Heart left ventricle (tissue), 16 donors: Measurements from ENCODE around the gene GCLC. TPM values are rescaled to one million over a fixed set of nuclear protein-coding genes. Genes with fewer than 3 reads are reported as not detected.

ENCODE experiments used
- ATAC-seq, 4 donors: fragments of 200-7000 bp; cut with Tn5 transposase; one replicate each; pipeline ENCODE4 v1.9.1; 2020 to 2022; ENCODE audit warnings: moderate library complexity in 4 of 4, mild to moderate bottlenecking in 3 of 4, moderate number of reproducible peaks in 1 of 4
- DNase-seq, 5 donors: peaks; one replicate each; pipeline ENCODE4 v3.0.0-alpha.2; 2020
- H3K27ac ChIP-seq, 12 donors: fragments of 200-600 bp; sonication (generic) in 4 of 12; one replicate each; pipeline versions ENCODE4 v1.5.0 to v1.8.0; 2016 to 2022; ENCODE audit warnings: mild to moderate bottlenecking in 2 of 12
- H3K27me3 ChIP-seq, 9 donors: fragments of 200-600 bp; sonication (generic) in 2 of 9; one replicate each; pipeline versions ENCODE4 v1.5.1 to v1.8.0; 2016 to 2022; ENCODE audit warnings: mild to moderate bottlenecking in 3 of 9
- H3K36me3 ChIP-seq, 9 donors: fragments of 200-600 bp; sonication (generic) in 2 of 9; one replicate each; pipeline versions ENCODE4 v1.5.0 to v1.8.0; 2018 to 2022; ENCODE audit warnings: mild to moderate bottlenecking in 2 of 9
- H3K4me1 ChIP-seq, 12 donors: fragments of 200-600 bp; sonication (generic) in 4 of 12; one replicate each; pipeline versions ENCODE4 v1.5.0 to v1.8.0; 2016 to 2022; ENCODE audit warnings: mild to moderate bottlenecking in 3 of 12
- H3K4me3 ChIP-seq, 12 donors: fragments of 200-600 bp; sonication (generic) in 4 of 12; one replicate each; pipeline versions ENCODE4 v1.5.0 to v1.8.0; 2017 to 2022; ENCODE audit warnings: mild to moderate bottlenecking in 9 of 12, moderate library complexity in 4 of 12
- H3K9me3 ChIP-seq, 12 donors: fragments of 200-600 bp; sonication (generic) in 4 of 12; one replicate each; pipeline versions ENCODE4 v1.5.0 to v1.8.0; 2016 to 2022; ENCODE audit warnings: mild to moderate bottlenecking in 1 of 12
- CTCF ChIP-seq, 12 donors: fragments of 200-600 bp; sonication (generic) in 4 of 12; IDR thresholded peaks; one replicate each; pipeline versions ENCODE4 v1.5.0 to v1.8.0; 2018 to 2022; ENCODE audit warnings: antibody characterized with exemption in 12 of 12, mild to moderate bottlenecking in 5 of 12
- POLR2A ChIP-seq, 2 donors: fragments of 450-650 bp; IDR thresholded peaks; one replicate each; pipeline ENCODE4 v1.6.1; 2017; ENCODE audit warnings: antibody characterized with exemption in 2 of 2, mild to moderate bottlenecking in 2 of 2, moderate library complexity in 2 of 2
- WGBS, 4 donors: extraction: QIAGEN DNeasy Blood & Tissue Kit in 2 of 4; methylation state at CpG; one replicate each; pipeline versions ENCODE4 v1.1.5 to v1.1.7; 2013 to 2018; 5-methylcytosine and 5-hydroxymethylcytosine counted together
- intact Hi-C, 10 donors: fragments of 100-400 bp; cut with DNase I; formaldehyde crosslinking; loops; one replicate each; pipeline versions ENCODE4 v1.11.1 to v1.14.2; 2022
- polyA plus RNA-seq, 2 donors: library from polyadenylated mRNA; stranded (reverse); fragments of 200-250 nt; gene quantifications; one replicate each; pipeline ENCODE4 v1.2.3, GENCODE V29; 2013
- total RNA-seq, 9 donors: library from RNA; depleted of rRNA in 2 of 9; stranded (reverse); fragments of >200 nt in 2 of 9; fragmentation: NEBNext Ultra II Directional in 3 of 9; extraction: Animal tissue kit (Norgen Biotek cat#: 25700) in 3 of 9; gene quantifications; one replicate each; pipeline versions ENCODE4 v1.1.0 to v1.2.4, GENCODE V29; 2016 to 2023
- donor health status: ischemic (EF 13 %, LVEDD 7.1; RV severe dilation, severe dysfunction).
- donor health status: healthy with polysubstance abuse.
- donor health status: DM: no; HTN: yes; CAD: no.
- donor health status: DM: no; HTN: no; CAD: no.
- donor health status: ischemic (EF 25% LVEDD 6.9; RV normal size, moderate dysfunction).
- donor health status: ischemic (EF 25% LVEDD 5.7; RV mildly dilated, moderate dysfunction).
- donor health status: healthy.
- donor health status: DM: yes; HTN: yes; CAD: no.
- donor health status: ischemic (EF 35%, LVEDD 5.7; RV mildly dilated, moderate dysfunction).
- donor health status: nonischemic (EF 11% LVEDD 7.7; RV severe dilation, severe dysfunction).
- donor health status: DM: yes; HTN: yes; CAD: no.
- donor health status: PGD.
- donor health status: ischemic (EF 29% LVEDD 5.4; RV normal size, mild dysfunction).
- donor health status: nonischemic (EF 23%, LVEDD 6.1; RV moderate dilation, normal function).

GCLC gene
- total and polyA plus RNA-seq, 11 donors = 8.1 to 42.9 (median 29.3) TPM

GRCh38 chr6:53503060-53503459, 41.8 kb downstream of the GCLC start:
- 95 to 97% (median 96%) methylated on average over 5 of the region's 5 CpGs for WGBS, 4 donors
- TF ChIP-seq POLR2A (IDR thresholded peaks at IDR 0.05) (no peak), CTCF (IDR thresholded peaks at IDR 0.05) (no peak)
- Histone ChIP-seq H3K4me3 (no peak overlapping the region), H3K4me1 (no peaks in the 10 kb centered on the region), H3K36me3 (peaks cover 0 to 100% (median 87%) of the 10 kb centered on the region in 9 donors), H3K9me3 (no peaks in the 10 kb centered on the region), H3K27ac (no peak overlapping the region), H3K27me3 (no peaks in the 10 kb centered on the region)
- intact Hi-C loops = no loop called here
- DNase-seq (no peak), ATAC-seq (no peak)

GRCh38 chr6:53501432-53501831, 43.5 kb downstream of the GCLC start:
- DNase-seq (no peak), ATAC-seq (no peak)
- intact Hi-C loops = no loop called here
- TF ChIP-seq CTCF (IDR thresholded peaks at IDR 0.05) (no peak), POLR2A (IDR thresholded peaks at IDR 0.05) (no peak)
- WGBS, 4 donors = 59 to 73% (median 66%) methylated on average over 3 of the region's 3 CpGs
- Histone ChIP-seq H3K27me3 (no peaks in the 10 kb centered on the region), H3K36me3 (peaks cover 0 to 97% (median 82%) of the 10 kb centered on the region in 9 donors), H3K4me1 (no peaks in the 10 kb centered on the region), H3K27ac (no peak overlapping the region), H3K4me3 (no peak overlapping the region), H3K9me3 (no peaks in the 10 kb centered on the region)

GRCh38 chr6:53500095-53500494, 44.8 kb downstream of the GCLC start:
- Histone ChIP-seq H3K27ac (no peak overlapping the region), H3K9me3 (no peaks in the 10 kb centered on the region), H3K36me3 (peaks cover 0 to 84% (median 69%) of the 10 kb centered on the region in 9 donors), H3K27me3 (no peaks in the 10 kb centered on the region), H3K4me3 (no peak overlapping the region), H3K4me1 (no peaks in the 10 kb centered on the region)
- DNase-seq = no peak
- WGBS, 4 donors = 93 to 95% (median 94%) methylated on average over 4 of the region's 4 CpGs
- ATAC-seq = no peak
- no peak for TF ChIP-seq CTCF (IDR thresholded peaks at IDR 0.05)
- no peak for TF ChIP-seq POLR2A (IDR thresholded peaks at IDR 0.05)
- intact Hi-C loops = no loop called here

GRCh38 chr6:53499094-53499493, 45.8 kb downstream of the GCLC start:
- WGBS, 4 donors = 88 to 99% (median 91%) methylated on average over 3 of the region's 3 CpGs
- DNase-seq (no peak), ATAC-seq (no peak)
- no peak overlapping the region for H3K27ac ChIP-seq
- H3K27me3 ChIP-seq = no peaks in the 10 kb centered on the region
- intact Hi-C loops = loop anchor here in 3 of 10 donors (5.0 kb wide), 3 partner anchors 143 to 228 kb away; no protein-coding TSS in a partner anchor
- TF ChIP-seq CTCF (IDR thresholded peaks at IDR 0.05) (no peak), POLR2A (IDR thresholded peaks at IDR 0.05) (no peak)
- peaks cover 0 to 74% (median 59%) of the 10 kb centered on the region in 9 donors for H3K36me3 ChIP-seq
- no peaks in the 10 kb centered on the region for H3K4me1 ChIP-seq
- no peaks in the 10 kb centered on the region for H3K9me3 ChIP-seq
- H3K4me3 ChIP-seq = no peak overlapping the region
